GM12878 (cell line): ENCODE results near the gene CLCNKB. TPM values are rescaled to one million over a fixed set of nuclear protein-coding genes. Genes with fewer than 3 reads are reported as not detected.

Source experiments
- ATAC-seq: fragments of 200-7000 bp; cut with Tn5 transposase; 3 replicates; pipeline ENCODE4 v1.9.1; 2020; ENCODE audit warnings: mild to moderate bottlenecking, moderate library complexity
- BruUV-seq: library from RNA; stranded (reverse); fragments of 400-500 nt; replicated peaks from 2 replicates; lab custom pipeline; 2021; lab: Mats Ljungman, UMichigan
- CTCF ChIA-PET: fragments of 300-600 bp; sonication (Branson Sonifier 250); formaldehyde crosslinking; extraction: SDS; loops from one replicate; lab custom pipeline; 2021; ENCODE audit warnings: inconsistent platforms; lab: Yijun Ruan, JAX
- POLR2A ChIA-PET: fragments of 350-600 bp; formaldehyde crosslinking; extraction: SDS; loops from one replicate; lab custom pipeline; 2021; ENCODE audit warnings: inconsistent platforms; lab: Charles Lee
- RAD21 ChIA-PET: fragments of 300-600 bp; sonication (Branson Sonifier 250); formaldehyde crosslinking; loops from one replicate; lab custom pipeline; 2023; ENCODE audit warnings: antibody characterized with exemption; ENCODE audit not compliant: unreplicated experiment; lab: Charles Lee
- SMC1A ChIA-PET: fragments of 300-600 bp; sonication (Branson Sonifier 250); formaldehyde crosslinking; loops from one replicate; lab custom pipeline; 2023; ENCODE audit not compliant: unreplicated experiment, uncharacterized antibody; lab: Charles Lee
- DNase-seq: peaks from one replicate; pipeline ENCODE4 v3.0.0-alpha.2; 2011; ENCODE audit warnings: low read depth, low spot score
- FAIRE-seq: peaks from 3 replicates; lab custom pipeline; 2011; peaks lifted over from hg19 to GRCh38; lab: Jason Lieb, UNC
- H2AFZ ChIP-seq: 2 replicates; pipeline ENCODE4 v1.6.0; 2011; ENCODE audit warnings: low read depth, low read length, control low read depth; ENCODE audit not compliant: control insufficient read depth
- H3K27ac ChIP-seq: 2 replicates; pipeline ENCODE4 v1.5.1; 2011; ENCODE audit warnings: control low read depth; ENCODE audit not compliant: control insufficient read depth, insufficient read depth
- H3K27me3 ChIP-seq, 2 experiments: replicated peaks in 1 of 2; 2 replicates each; pipeline versions ENCODE4 v1.6.0 to v1.6.1; 2011; ENCODE audit warnings: low read length in 1 of 2; ENCODE audit not compliant: control insufficient read depth in 2 of 2, insufficient read depth in 2 of 2
- H3K36me3 ChIP-seq, 2 experiments: 2 replicates each; pipeline ENCODE4 v1.5.1; 2011; ENCODE audit warnings: low read length in 1 of 2; ENCODE audit not compliant: control insufficient read depth in 2 of 2, insufficient read depth in 2 of 2
- H3K4me1 ChIP-seq: 2 replicates; pipeline ENCODE4 v1.6.1; 2011; ENCODE audit warnings: mild to moderate bottlenecking, low read length, moderate library complexity, mixed read lengths; ENCODE audit not compliant: control insufficient read depth, insufficient read depth
- H3K4me2 ChIP-seq: 2 replicates; pipeline ENCODE4 v1.6.0; 2011; ENCODE audit warnings: control low read depth; ENCODE audit not compliant: control insufficient read depth, insufficient read depth
- H3K4me3 ChIP-seq: fragments of 200-600 bp; sonication (generic); 2 replicates; pipeline ENCODE4 v1.5.1; 2016
- H3K79me2 ChIP-seq: 2 replicates; pipeline ENCODE4 v1.6.0; 2011; ENCODE audit warnings: low read length; ENCODE audit not compliant: control insufficient read depth, insufficient read depth
- H3K9ac ChIP-seq: 2 replicates; pipeline ENCODE4 v1.8.0; 2011; ENCODE audit warnings: low read length, control low read depth, mixed read lengths; ENCODE audit not compliant: control insufficient read depth, insufficient read depth
- H3K9me3 ChIP-seq: replicated peaks from 3 replicates; pipeline ENCODE4 v1.5.1; 2011; ENCODE audit warnings: mild to moderate bottlenecking, low read length; ENCODE audit not compliant: control insufficient read depth, insufficient read depth
- H4K20me1 ChIP-seq: 2 replicates; pipeline ENCODE4 v1.6.0; 2011; ENCODE audit not compliant: control insufficient read depth, insufficient read depth
- FOXK2 ChIP-seq: fragments of 450-650 bp; IDR thresholded peaks from 2 replicates; pipeline ENCODE4 v1.6.1; 2017; ENCODE audit warnings: mild to moderate bottlenecking, moderate library complexity
- LARP7 ChIP-seq: fragments of 450-650 bp; IDR thresholded peaks from 2 replicates; pipeline ENCODE4 v1.6.1; 2017; ENCODE audit warnings: mild to moderate bottlenecking
- MYB ChIP-seq: fragments of 150-350 bp; IDR thresholded peaks from 2 replicates; pipeline ENCODE4 v1.6.1; 2014; ENCODE audit warnings: mild to moderate bottlenecking, low read depth, low read length, borderline replicate concordance
- NR2F1 ChIP-seq: fragments of 450-650 bp; conservative IDR thresholded peaks from 2 replicates; pipeline ENCODE4 v1.6.1; 2017; ENCODE audit warnings: mild to moderate bottlenecking
- RAD21 ChIP-seq: IDR thresholded peaks from 2 replicates; pipeline ENCODE4 v1.6.1; 2011; ENCODE audit warnings: mild to moderate bottlenecking, low read depth, low read length, moderate library complexity; ENCODE audit not compliant: insufficient read depth
- RUNX3 ChIP-seq: IDR thresholded peaks from 2 replicates; pipeline ENCODE4 v1.6.1; 2012; ENCODE audit warnings: low read length, inconsistent platforms
- SMC3 ChIP-seq: IDR thresholded peaks from 2 replicates; pipeline ENCODE4 v1.6.1; 2011; ENCODE audit warnings: low read length, improper control_type of control experiment, borderline replicate concordance
- TBL1XR1 ChIP-seq: IDR thresholded peaks from 2 replicates; pipeline ENCODE4 v1.6.1; 2012; ENCODE audit warnings: low read depth, low read length, improper control_type of control experiment
- YY1 ChIP-seq: IDR thresholded peaks from 2 replicates; pipeline ENCODE4 v1.6.1; 2011; ENCODE audit warnings: low read depth, mild to moderate bottlenecking, low read length
- WGBS: methylation state at CpG from one replicate; pipeline ENCODE4 v1.1.6; 2016; ENCODE audit warnings: low lambda C conversion rate; ENCODE audit not compliant: insufficient replicate concordance, insufficient coverage; ENCODE audit errors: missing lambda C conversion rate; 5-methylcytosine and 5-hydroxymethylcytosine counted together
- in situ Hi-C: fragments of 300-500 bp; cut with MboI; formaldehyde crosslinking; loops from 9 replicates; pipeline ENCODE4 v1.14.3; 2018; ENCODE audit warnings: mixed read lengths
- intact Hi-C: fragments of 100-400 bp; cut with micrococcal nuclease; formaldehyde crosslinking; loops from one replicate; pipeline ENCODE4 v1.14.2; 2022; ENCODE audit not compliant: unreplicated experiment
- polyA plus RNA-seq, 11 experiments: library from polyadenylated mRNA; depleted of rRNA in 4 of 11; unstranded in 6 of 11; stranded (reverse) in 5 of 11; fragments of >200 nt; fragmentation: Nextera tagmentation in 4 of 11; fragmentation: Illumina TruSeq in 1 of 11; extraction: Ambion mirVana in 4 of 11; extraction: Trizol in 1 of 11; gene quantifications; 1 replicate in 1 of 11; 2 replicates in 10 of 11; pipeline versions ENCODE4 v1.2.1 to v1.2.3, GENCODE V29; 2011 to 2016; ENCODE audit warnings: inconsistent platforms in 2 of 11, missing spikeins in 2 of 11, low read depth in 1 of 11
- total RNA-seq, 4 experiments: library from RNA; depleted of rRNA in 3 of 4; stranded (reverse); fragments of >200 nt in 3 of 4; fragmentation: Illumina TruSeq in 1 of 4; extraction: Trizol in 1 of 4; gene quantifications; 2 replicates each; pipeline versions ENCODE4 v1.2.1 to v1.2.3, GENCODE V29; 2013 to 2021
- TF ChIP-seq, protein P1 (sequence below), 3 experiments: IDR thresholded peaks in 2 of 3; conservative IDR thresholded peaks in 1 of 3; 2 replicates each; pipeline ENCODE4 v1.5.1; 2011; ENCODE audit warnings: low read depth in 3 of 3, low read length in 3 of 3, mild to moderate bottlenecking in 3 of 3, control low read depth in 2 of 3, moderate library complexity in 2 of 3, inconsistent platforms in 1 of 3, mixed read lengths in 1 of 3; ENCODE audit not compliant: control insufficient read depth in 2 of 3, insufficient read depth in 1 of 3; ENCODE audit errors: extremely low read depth in 1 of 3

Gene CLCNKB
- total and polyA plus RNA-seq, 10 of the 15 experiments (the other 5 are each of a cell fraction or from before 2014, with no cell fraction given), result 0.05 TPM; not detected in 9

DNA sequence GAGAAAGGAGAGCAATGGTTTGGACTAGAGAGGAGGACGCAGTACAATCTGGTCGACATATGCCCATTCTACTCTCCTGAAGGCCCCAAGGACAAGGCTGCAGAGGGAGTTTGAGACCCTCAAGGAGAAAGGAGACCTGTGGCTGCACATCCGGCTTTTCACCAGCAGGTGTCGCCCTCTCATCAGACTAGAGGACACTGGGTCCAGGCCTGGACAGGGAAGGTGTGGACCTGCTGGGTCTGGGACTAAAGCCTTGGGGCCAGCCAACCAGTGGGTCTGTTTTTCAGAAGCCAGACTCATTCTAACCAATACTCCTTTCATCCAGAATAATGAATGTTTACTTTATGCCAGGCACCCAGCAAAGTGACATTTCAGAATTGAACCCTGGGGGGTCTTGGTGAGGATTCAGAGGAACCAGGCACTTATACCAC, 34.5 kb upstream of the CLCNKB start:
- peak; percentile 84 for FAIRE-seq
- no TSS peak for BruUV-seq
- in situ Hi-C loops (no loop called here), intact Hi-C loops (loop anchor here (1.0 to 5.0 kb wide), 4 partner anchors 24 to 207 kb away; no protein-coding TSS in a partner anchor)
- Histone ChIP-seq H3K36me3 (no peaks in the 10 kb centered on the region), H3K27ac (no peak overlapping the region), H3K4me2 (no peak overlapping the region), H3K27me3 (no peaks in the 10 kb centered on the region; a peak in 1 of 4 replicates), H3K9me3 (no peaks in the 10 kb centered on the region), H3K4me3 (no peak overlapping the region), H3K79me2 (no peaks in the 10 kb centered on the region), H2AFZ (no peak overlapping the region), H3K9ac (no peak overlapping the region), H4K20me1 (no peaks in the 10 kb centered on the region), H3K4me1 (peaks cover 34% of the 10 kb centered on the region)
- ChIA-PET SMC1A (interaction anchor here (0.7 to 6.5 kb wide), 9 partner anchors 12 to 312 kb away, joined by 3 to 57 read pairs (median 5); no protein-coding TSS in a partner anchor), RAD21 (interaction anchor here (1.0 to 4.2 kb wide), 7 partner anchors 11 to 215 kb away, joined by 3 to 26 read pairs (median 6); no protein-coding TSS in a partner anchor), POLR2A (no interaction called here), CTCF (interaction anchor here (0.5 to 7.5 kb wide), 25 partner anchors 8 to 347 kb away, joined by 3 to 81 read pairs (median 4); partner anchors contain the start of genes CLCNKA and HSPB7)
- TF ChIP-seq FOXK2 (no peak), TBL1XR1 (0 out of 2 replicates have a peak, but pooled peaks have one; percentile 11), RUNX3 (peak; percentile 36), RAD21 (peak; percentile 94), YY1 (0 out of 2 replicates have a peak, but pooled peaks have one; percentile 53), SMC3 (peak; percentile 91), MYB (no peak), NR2F1 (no peak), LARP7 (no peak)
- TF ChIP-seq, protein P1, sequence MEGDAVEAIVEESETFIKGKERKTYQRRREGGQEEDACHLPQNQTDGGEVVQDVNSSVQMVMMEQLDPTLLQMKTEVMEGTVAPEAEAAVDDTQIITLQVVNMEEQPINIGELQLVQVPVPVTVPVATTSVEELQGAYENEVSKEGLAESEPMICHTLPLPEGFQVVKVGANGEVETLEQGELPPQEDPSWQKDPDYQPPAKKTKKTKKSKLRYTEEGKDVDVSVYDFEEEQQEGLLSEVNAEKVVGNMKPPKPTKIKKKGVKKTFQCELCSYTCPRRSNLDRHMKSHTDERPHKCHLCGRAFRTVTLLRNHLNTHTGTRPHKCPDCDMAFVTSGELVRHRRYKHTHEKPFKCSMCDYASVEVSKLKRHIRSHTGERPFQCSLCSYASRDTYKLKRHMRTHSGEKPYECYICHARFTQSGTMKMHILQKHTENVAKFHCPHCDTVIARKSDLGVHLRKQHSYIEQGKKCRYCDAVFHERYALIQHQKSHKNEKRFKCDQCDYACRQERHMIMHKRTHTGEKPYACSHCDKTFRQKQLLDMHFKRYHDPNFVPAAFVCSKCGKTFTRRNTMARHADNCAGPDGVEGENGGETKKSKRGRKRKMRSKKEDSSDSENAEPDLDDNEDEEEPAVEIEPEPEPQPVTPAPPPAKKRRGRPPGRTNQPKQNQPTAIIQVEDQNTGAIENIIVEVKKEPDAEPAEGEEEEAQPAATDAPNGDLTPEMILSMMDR (IDR thresholded peaks at IDR 0.05 in 2 of 3, conservative IDR thresholded peaks at IDR 0.05 in 1 of 3; ENCODE audit: control insufficient read depth in 2 of 3, extremely low read depth in 1 of 3, insufficient read depth in 1 of 3, low read depth in 3 of 3, low read length in 3 of 3), result peak; percentile 93 to 97 (median 93)
- DNase-seq, result no peak
- WGBS, result 0% methylated on average over 4 of the region's 4 CpGs
- peak; percentile 55 for ATAC-seq
